ENCODE data around the gene WASF2. TPM values are rescaled to one million over a fixed set of nuclear protein-coding genes. Genes with fewer than 3 reads are reported as not detected.
A peak's percentile ranks its signal among the peaks of the same experiment; 100 is the strongest.

WASF2 gene
- total RNA-seq, 1 experiment from 2014 or later: 104 TPM

DNA sequence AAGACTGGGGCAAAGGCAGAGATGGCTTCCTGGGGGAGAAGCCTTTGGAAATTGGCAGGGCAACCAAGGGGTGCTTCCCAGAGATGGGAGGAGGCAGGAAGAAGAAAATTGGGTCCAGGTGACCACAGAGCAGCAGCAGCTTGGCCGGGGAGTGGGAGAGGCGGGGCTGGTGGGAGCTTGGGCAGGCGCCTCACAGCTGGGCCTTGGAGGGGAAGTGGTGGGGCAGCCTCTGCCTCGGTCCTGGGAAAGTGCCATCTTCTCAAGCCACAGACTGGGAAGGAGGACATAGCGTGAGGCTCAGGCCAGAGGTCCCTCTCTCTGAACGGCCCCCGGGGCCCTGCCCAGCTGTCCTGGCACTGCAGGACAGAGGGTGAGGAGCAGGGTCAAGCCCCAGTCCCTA lies 24.0 kb upstream of the WASF2 start:
- Mint-ChIP-seq H3K27me3 (ENCODE audit: low read depth) (no peaks in the 10 kb centered on the region), H3K4me3 (no peak overlapping the region), H3K9me3 (no peaks in the 10 kb centered on the region), H3K36me3 (no peaks in the 10 kb centered on the region), H3K4me1 (peaks cover 25% of the 10 kb centered on the region), H3K27ac (peak overlapping the region; percentile 74)
- no peak for DNase-seq (ENCODE audit: low spot score)
- ChIA-PET CTCF (interaction anchor here (0.7 to 1.7 kb wide), 4 partner anchors 9 to 55 kb away, joined by 3 to 8 read pairs (median 4); no protein-coding TSS in a partner anchor), POLR2A (no interaction called here)
- TF ChIP-seq CBFB (CRISPR knock-in tag; IDR thresholded peaks at IDR 0.05; ENCODE audit: low read depth) (no peak), JUN (CRISPR knock-in tag; IDR thresholded peaks at IDR 0.05) (no peak), HMGA2 (CRISPR knock-in tag; IDR thresholded peaks at IDR 0.05) (no peak), EMX1 (CRISPR knock-in tag; IDR thresholded peaks at IDR 0.05) (no peak), SMAD4 (CRISPR knock-in tag; IDR thresholded peaks at IDR 0.05) (no peak), SP1 (CRISPR knock-in tag; conservative IDR thresholded peaks at IDR 0.05) (no peak), NR3C1 (CRISPR knock-in tag; conservative IDR thresholded peaks at IDR 0.05; ENCODE audit: low read depth) (no peak), TCF7 (CRISPR knock-in tag; IDR thresholded peaks at IDR 0.05; ENCODE audit: low read depth) (no peak), SOX15 (CRISPR knock-in tag; IDR thresholded peaks at IDR 0.05) (no peak), GRHL2 (CRISPR knock-in tag; IDR thresholded peaks at IDR 0.05; ENCODE audit: insufficient replicate concordance, severe bottlenecking) (no peak), GABPB1 (CRISPR knock-in tag; IDR thresholded peaks at IDR 0.05) (no peak), TEAD4 (CRISPR knock-in tag; IDR thresholded peaks at IDR 0.05) (no peak), ZNF121 (CRISPR knock-in tag; IDR thresholded peaks at IDR 0.05) (no peak), OVOL2 (CRISPR knock-in tag; IDR thresholded peaks at IDR 0.05; ENCODE audit: borderline replicate concordance) (no peak), GTF2I (CRISPR knock-in tag; conservative IDR thresholded peaks at IDR 0.05) (no peak)
- TF ChIP-seq, protein P1, sequence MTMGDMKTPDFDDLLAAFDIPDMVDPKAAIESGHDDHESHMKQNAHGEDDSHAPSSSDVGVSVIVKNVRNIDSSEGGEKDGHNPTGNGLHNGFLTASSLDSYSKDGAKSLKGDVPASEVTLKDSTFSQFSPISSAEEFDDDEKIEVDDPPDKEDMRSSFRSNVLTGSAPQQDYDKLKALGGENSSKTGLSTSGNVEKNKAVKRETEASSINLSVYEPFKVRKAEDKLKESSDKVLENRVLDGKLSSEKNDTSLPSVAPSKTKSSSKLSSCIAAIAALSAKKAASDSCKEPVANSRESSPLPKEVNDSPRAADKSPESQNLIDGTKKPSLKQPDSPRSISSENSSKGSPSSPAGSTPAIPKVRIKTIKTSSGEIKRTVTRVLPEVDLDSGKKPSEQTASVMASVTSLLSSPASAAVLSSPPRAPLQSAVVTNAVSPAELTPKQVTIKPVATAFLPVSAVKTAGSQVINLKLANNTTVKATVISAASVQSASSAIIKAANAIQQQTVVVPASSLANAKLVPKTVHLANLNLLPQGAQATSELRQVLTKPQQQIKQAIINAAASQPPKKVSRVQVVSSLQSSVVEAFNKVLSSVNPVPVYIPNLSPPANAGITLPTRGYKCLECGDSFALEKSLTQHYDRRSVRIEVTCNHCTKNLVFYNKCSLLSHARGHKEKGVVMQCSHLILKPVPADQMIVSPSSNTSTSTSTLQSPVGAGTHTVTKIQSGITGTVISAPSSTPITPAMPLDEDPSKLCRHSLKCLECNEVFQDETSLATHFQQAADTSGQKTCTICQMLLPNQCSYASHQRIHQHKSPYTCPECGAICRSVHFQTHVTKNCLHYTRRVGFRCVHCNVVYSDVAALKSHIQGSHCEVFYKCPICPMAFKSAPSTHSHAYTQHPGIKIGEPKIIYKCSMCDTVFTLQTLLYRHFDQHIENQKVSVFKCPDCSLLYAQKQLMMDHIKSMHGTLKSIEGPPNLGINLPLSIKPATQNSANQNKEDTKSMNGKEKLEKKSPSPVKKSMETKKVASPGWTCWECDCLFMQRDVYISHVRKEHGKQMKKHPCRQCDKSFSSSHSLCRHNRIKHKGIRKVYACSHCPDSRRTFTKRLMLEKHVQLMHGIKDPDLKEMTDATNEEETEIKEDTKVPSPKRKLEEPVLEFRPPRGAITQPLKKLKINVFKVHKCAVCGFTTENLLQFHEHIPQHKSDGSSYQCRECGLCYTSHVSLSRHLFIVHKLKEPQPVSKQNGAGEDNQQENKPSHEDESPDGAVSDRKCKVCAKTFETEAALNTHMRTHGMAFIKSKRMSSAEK (CRISPR knock-in tag; IDR thresholded peaks at IDR 0.05; ENCODE audit: borderline replicate concordance): no peak
- TF ChIP-seq, protein P2, sequence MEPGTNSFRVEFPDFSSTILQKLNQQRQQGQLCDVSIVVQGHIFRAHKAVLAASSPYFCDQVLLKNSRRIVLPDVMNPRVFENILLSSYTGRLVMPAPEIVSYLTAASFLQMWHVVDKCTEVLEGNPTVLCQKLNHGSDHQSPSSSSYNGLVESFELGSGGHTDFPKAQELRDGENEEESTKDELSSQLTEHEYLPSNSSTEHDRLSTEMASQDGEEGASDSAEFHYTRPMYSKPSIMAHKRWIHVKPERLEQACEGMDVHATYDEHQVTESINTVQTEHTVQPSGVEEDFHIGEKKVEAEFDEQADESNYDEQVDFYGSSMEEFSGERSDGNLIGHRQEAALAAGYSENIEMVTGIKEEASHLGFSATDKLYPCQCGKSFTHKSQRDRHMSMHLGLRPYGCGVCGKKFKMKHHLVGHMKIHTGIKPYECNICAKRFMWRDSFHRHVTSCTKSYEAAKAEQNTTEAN (CRISPR knock-in tag; IDR thresholded peaks at IDR 0.05): no peak
- no peak for ATAC-seq

DNA sequence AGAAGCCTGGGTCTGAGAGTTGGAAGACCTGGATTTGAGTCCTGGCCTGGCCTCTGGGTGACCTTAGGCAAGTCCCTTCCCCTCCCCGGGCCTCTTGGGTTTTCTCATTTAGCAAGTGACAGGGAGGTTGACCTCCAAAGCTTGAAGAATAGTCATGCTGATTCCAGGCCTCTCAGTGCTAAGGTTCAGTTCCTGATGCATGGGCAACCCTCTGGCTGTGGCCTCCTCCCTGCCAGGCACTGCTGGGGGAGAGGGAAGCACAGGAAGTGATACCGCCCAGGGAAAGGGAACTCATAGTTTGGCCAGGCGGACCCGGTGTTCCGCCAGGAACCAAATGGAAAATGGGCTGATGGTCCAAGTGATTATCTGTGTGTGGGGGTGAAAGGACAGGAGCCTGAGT lies 23.6 kb upstream of the WASF2 start:
- Mint-ChIP-seq H3K27ac (peak overlapping the region; percentile 74), H3K9me3 (no peaks in the 10 kb centered on the region), H3K36me3 (no peaks in the 10 kb centered on the region), H3K4me3 (no peak overlapping the region), H3K4me1 (peaks cover 21% of the 10 kb centered on the region), H3K27me3 (ENCODE audit: low read depth) (no peaks in the 10 kb centered on the region)
- no peak for DNase-seq (ENCODE audit: low spot score)
- TF ChIP-seq, protein P3, sequence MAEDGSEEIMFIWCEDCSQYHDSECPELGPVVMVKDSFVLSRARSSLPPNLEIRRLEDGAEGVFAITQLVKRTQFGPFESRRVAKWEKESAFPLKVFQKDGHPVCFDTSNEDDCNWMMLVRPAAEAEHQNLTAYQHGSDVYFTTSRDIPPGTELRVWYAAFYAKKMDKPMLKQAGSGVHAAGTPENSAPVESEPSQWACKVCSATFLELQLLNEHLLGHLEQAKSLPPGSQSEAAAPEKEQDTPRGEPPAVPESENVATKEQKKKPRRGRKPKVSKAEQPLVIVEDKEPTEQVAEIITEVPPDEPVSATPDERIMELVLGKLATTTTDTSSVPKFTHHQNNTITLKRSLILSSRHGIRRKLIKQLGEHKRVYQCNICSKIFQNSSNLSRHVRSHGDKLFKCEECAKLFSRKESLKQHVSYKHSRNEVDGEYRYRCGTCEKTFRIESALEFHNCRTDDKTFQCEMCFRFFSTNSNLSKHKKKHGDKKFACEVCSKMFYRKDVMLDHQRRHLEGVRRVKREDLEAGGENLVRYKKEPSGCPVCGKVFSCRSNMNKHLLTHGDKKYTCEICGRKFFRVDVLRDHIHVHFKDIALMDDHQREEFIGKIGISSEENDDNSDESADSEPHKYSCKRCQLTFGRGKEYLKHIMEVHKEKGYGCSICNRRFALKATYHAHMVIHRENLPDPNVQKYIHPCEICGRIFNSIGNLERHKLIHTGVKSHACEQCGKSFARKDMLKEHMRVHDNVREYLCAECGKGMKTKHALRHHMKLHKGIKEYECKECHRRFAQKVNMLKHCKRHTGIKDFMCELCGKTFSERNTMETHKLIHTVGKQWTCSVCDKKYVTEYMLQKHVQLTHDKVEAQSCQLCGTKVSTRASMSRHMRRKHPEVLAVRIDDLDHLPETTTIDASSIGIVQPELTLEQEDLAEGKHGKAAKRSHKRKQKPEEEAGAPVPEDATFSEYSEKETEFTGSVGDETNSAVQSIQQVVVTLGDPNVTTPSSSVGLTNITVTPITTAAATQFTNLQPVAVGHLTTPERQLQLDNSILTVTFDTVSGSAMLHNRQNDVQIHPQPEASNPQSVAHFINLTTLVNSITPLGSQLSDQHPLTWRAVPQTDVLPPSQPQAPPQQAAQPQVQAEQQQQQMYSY (CRISPR knock-in tag; IDR thresholded peaks at IDR 0.05): peak; percentile 89
- no peak for TF ChIP-seq SP1 (CRISPR knock-in tag; conservative IDR thresholded peaks at IDR 0.05)
- no peak; the same call in 1 of the 2 replicates for ATAC-seq
- ChIA-PET POLR2A (no interaction called here), CTCF (interaction anchor here (0.7 to 1.7 kb wide), 3 partner anchors 17 to 56 kb away, joined by 3 to 8 read pairs (median 5); no protein-coding TSS in a partner anchor)

Measured in WTC11 (cell line).